Lung (tissue), 12 donors: ENCODE data around the gene TIMP3. TPM values are rescaled to one million over a fixed set of nuclear protein-coding genes. Genes with fewer than 3 reads are reported as not detected.
A peak's percentile ranks its signal among the peaks of the same experiment; 100 is the strongest.

Experiments
- ATAC-seq: fragments of 200-7000 bp; cut with Tn5 transposase; one replicate; pipeline ENCODE4 v1.9.1; 2020; ENCODE audit warnings: moderate number of reproducible peaks; ENCODE audit not compliant: insufficient read depth, low FRiP score
- DNase-seq, 3 donors: peaks; one replicate each; pipeline ENCODE4 v3.0.0-alpha.2; 2013 to 2017
- H3K27ac ChIP-seq, 2 donors: one replicate each; pipeline ENCODE4 v1.5.1; 2013; ENCODE audit warnings: mild to moderate bottlenecking in 2 of 2, moderate library complexity in 2 of 2, control low read depth in 1 of 2, inconsistent platforms in 1 of 2, low read depth in 1 of 2, low read length in 1 of 2
- H3K27me3 ChIP-seq, 3 donors: one replicate each; pipeline ENCODE4 v1.5.1; 2013; ENCODE audit warnings: low read length in 2 of 3; ENCODE audit not compliant: control insufficient read depth in 3 of 3, insufficient read depth in 3 of 3
- H3K36me3 ChIP-seq, 4 donors: one replicate each; pipeline ENCODE4 v1.5.1; 2013; ENCODE audit warnings: low read length in 4 of 4, mild to moderate bottlenecking in 1 of 4, moderate library complexity in 1 of 4; ENCODE audit not compliant: control insufficient read depth in 4 of 4, insufficient read depth in 4 of 4
- H3K4me1 ChIP-seq, 5 donors: one replicate each; pipeline ENCODE4 v1.5.1; 2013; ENCODE audit warnings: low read length in 5 of 5, mild to moderate bottlenecking in 2 of 5, moderate library complexity in 1 of 5; ENCODE audit not compliant: control insufficient read depth in 5 of 5, insufficient read depth in 5 of 5
- H3K4me3 ChIP-seq: one replicate; pipeline ENCODE4 v1.5.1; 2013; ENCODE audit warnings: mild to moderate bottlenecking, control low read depth, moderate library complexity
- H3K9ac ChIP-seq, 2 donors: one replicate each; pipeline ENCODE4 v1.5.1; 2013; ENCODE audit warnings: low read length in 2 of 2, control low read depth in 1 of 2; ENCODE audit not compliant: insufficient read depth in 1 of 2
- H3K9me3 ChIP-seq, 4 donors: one replicate each; pipeline ENCODE4 v1.5.1; 2013; ENCODE audit warnings: low read length in 3 of 4, mild to moderate bottlenecking in 1 of 4, moderate library complexity in 1 of 4; ENCODE audit not compliant: control insufficient read depth in 4 of 4, insufficient read depth in 3 of 4
- WGBS, 2 donors: extraction: QIAGEN DNeasy Blood & Tissue Kit; methylation state at CpG; one replicate each; pipeline ENCODE4 v1.1.7; 2013; 5-methylcytosine and 5-hydroxymethylcytosine counted together
- polyA plus RNA-seq, 2 donors: library from polyadenylated mRNA; stranded (reverse); fragments of 200-250 nt; gene quantifications; one replicate each; pipeline ENCODE4 v1.2.1, GENCODE V29; 2013
- total RNA-seq, 2 donors: library from RNA; depleted of rRNA in 1 of 2; stranded (reverse); fragments of >200 nt in 1 of 2; gene quantifications; one replicate each; pipeline ENCODE4 v1.2.1, GENCODE V29; 2014 to 2021
- TF ChIP-seq, protein P1 (sequence below): IDR thresholded peaks from 2 replicates; pipeline ENCODE4 v1.5.1; 2012; ENCODE audit warnings: mild to moderate bottlenecking; ENCODE audit errors: control extremely low read depth, extremely low read depth
- donor health status: control.
- donor health status: control.
- donor health status: Bipolar disorder and iron deficiency.
- donor health status: healthy.
- donor health status: DM: yes; HTN: yes; CAD: no.

TIMP3 gene
- total and polyA plus RNA-seq, 4 donors, result 129 to 547 (median 239) TPM

DNA sequence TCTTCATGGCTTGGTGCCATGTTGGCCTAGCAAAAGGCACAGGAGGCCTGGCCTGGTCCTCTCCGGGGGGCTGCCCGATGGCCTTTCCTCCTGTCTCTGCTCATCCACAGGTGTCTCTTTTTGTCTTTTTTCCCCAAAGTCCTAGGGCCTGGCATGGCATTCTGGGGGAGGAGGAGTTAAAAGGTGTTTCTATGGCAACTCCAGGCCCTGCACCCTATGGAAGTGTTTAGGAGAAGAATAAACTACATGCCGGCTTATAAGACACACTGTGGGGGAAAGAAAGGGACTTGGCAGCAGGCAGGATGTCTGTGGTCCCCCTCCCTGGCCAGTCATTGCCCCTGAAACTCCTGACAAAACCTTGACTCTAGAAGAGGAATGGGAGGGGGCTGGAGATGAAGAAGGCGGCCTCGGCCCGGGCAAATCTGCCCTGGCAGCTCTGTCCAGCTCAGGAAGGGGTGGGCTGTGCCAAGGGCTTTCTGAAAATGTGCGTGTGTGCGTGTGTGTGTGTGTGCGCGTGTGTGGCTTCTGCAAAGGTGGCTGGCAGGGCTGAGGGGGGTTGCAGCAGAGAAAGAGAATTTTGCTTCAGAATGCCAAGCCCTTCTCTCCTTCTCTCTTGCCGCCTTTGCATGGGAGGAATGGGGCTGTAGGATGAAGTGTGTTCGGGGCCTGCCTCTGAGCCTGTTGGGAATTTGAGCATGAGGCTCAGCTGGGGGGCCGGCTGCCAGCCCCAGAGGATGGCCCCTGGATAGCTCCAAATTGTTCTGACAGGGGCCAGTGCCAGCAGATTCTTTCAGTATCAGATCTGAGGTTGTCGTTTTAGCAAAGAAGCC, 3.2 kb downstream of the TIMP3 start:
- peak overlapping the region; percentile 64 for H3K4me3 ChIP-seq
- TF ChIP-seq, protein P1, sequence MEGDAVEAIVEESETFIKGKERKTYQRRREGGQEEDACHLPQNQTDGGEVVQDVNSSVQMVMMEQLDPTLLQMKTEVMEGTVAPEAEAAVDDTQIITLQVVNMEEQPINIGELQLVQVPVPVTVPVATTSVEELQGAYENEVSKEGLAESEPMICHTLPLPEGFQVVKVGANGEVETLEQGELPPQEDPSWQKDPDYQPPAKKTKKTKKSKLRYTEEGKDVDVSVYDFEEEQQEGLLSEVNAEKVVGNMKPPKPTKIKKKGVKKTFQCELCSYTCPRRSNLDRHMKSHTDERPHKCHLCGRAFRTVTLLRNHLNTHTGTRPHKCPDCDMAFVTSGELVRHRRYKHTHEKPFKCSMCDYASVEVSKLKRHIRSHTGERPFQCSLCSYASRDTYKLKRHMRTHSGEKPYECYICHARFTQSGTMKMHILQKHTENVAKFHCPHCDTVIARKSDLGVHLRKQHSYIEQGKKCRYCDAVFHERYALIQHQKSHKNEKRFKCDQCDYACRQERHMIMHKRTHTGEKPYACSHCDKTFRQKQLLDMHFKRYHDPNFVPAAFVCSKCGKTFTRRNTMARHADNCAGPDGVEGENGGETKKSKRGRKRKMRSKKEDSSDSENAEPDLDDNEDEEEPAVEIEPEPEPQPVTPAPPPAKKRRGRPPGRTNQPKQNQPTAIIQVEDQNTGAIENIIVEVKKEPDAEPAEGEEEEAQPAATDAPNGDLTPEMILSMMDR, result no peak
- ATAC-seq, result no peak
- H3K9ac ChIP-seq, result no peak overlapping the region
- DNase-seq, result peak in 1 of 3 donors; percentile 37
- peaks cover 21 to 63% (median 26%) of the 10 kb centered on the region in 5 donors for H3K4me1 ChIP-seq
- H3K27ac ChIP-seq, result peak overlapping the region; percentile 8 to 67
- WGBS, 2 donors, result 50 to 59% methylated on average over 14 of the region's 14 CpGs
- no peaks in the 10 kb centered on the region for H3K9me3 ChIP-seq
- no peaks in the 10 kb centered on the region for H3K27me3 ChIP-seq
- H3K36me3 ChIP-seq, result no peaks in the 10 kb centered on the region

DNA sequence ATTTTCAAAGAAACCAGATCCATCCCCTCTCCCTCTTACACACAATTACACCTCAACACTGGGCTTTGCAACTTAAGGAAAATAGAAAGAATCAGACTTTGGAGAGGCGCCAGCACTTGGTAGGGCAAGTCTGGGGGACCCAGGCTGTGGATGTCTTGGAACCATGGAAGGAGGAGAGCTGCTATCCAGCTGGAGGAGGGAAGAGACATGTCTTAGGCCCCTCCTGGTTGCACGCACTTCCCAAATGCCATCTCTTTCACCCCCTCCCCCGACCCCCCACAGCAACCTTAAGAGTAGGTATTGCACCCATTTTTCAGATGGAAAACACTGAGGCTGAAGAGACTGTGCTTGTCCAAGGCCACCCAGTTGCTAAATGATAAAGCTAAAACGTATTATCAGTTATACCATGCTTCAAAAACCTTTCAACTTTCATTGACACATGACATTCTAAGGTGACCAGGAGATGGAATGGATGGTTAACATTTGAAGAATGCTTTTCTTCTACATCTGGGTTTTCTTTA, 3.9 kb downstream of the TIMP3 start:
- ATAC-seq (no peak), DNase-seq (peak in 1 of 3 donors; percentile 31)
- TF ChIP-seq, protein P1, result no peak
- Histone ChIP-seq H3K27ac (peak overlapping the region in 1 of 2 donors; percentile 13), H3K4me1 (peaks cover 22 to 62% (median 26%) of the 10 kb centered on the region in 5 donors), H3K9ac (no peak overlapping the region), H3K36me3 (no peaks in the 10 kb centered on the region), H3K9me3 (no peaks in the 10 kb centered on the region), H3K4me3 (no peak overlapping the region), H3K27me3 (no peaks in the 10 kb centered on the region)
- WGBS, 2 donors, result 69 to 90% methylated on average over 4 of the region's 4 CpGs

DNA sequence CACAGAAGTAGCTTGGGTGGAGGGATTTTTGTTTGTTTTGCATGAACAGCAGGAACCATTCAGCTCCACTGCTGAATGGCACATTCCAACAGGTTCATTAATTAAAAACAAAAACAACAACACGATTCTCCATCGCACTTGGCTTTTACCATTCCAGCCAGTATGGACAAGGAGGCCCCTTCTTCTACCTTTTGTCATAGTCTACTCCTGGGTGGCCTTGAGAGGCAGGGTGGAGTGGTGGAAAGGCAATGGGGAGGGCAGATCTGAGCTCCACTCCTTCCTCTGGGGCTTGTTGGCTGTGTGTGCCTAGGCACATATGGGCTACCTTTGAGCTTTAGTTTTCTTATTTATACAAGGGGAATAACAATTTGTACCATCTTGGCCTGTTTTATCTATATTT, 4.8 kb downstream of the TIMP3 start:
- H3K9me3 ChIP-seq, result no peaks in the 10 kb centered on the region
- H3K9ac ChIP-seq, result no peak overlapping the region
- 63 to 77% methylated on average over 2 of the region's 2 CpGs for WGBS, 2 donors
- no peak overlapping the region for H3K27ac ChIP-seq
- ATAC-seq (no peak), DNase-seq (no peak)
- H3K36me3 ChIP-seq, result no peaks in the 10 kb centered on the region
- no peaks in the 10 kb centered on the region for H3K27me3 ChIP-seq
- TF ChIP-seq, protein P1, result no peak
- H3K4me1 ChIP-seq, result peaks cover 21 to 54% (median 26%) of the 10 kb centered on the region in 5 donors
- H3K4me3 ChIP-seq, result no peak overlapping the region
